H1 (cell line): ENCODE measurements around the gene ACAT2. TPM values are rescaled to one million over a fixed set of nuclear protein-coding genes. Genes with fewer than 3 reads are reported as not detected.

Source experiments
- CTCF ChIA-PET: fragments of 300-600 bp; sonication (Branson Sonifier 250); formaldehyde crosslinking; loops from one replicate; lab custom pipeline; 2021; ENCODE audit not compliant: partially characterized antibody; lab: Charles Lee
- POLR2A ChIA-PET: fragments of 300-600 bp; sonication (Branson Sonifier 250); formaldehyde crosslinking; loops from one replicate; lab custom pipeline; 2021; ENCODE audit warnings: inconsistent platforms; ENCODE audit not compliant: partially characterized antibody; lab: Charles Lee
- DNase-seq, 2 experiments: peaks; one replicate each; pipeline versions ENCODE4 v3.0.0 to v3.0.0-alpha.2; 2010 to 2022; ENCODE audit warnings: low spot score in 2 of 2, low read depth in 1 of 2, mixed read lengths in 1 of 2
- FAIRE-seq: peaks from 2 replicates; lab custom pipeline; 2011; peaks lifted over from hg19 to GRCh38; lab: Jason Lieb, UNC
- H2AFZ ChIP-seq: 2 replicates; pipeline ENCODE4 v1.8.1; 2012; ENCODE audit warnings: low read length, inconsistent platforms
- H2AK5ac ChIP-seq: 2 replicates; pipeline ENCODE4 v1.6.1; 2013; ENCODE audit warnings: low read depth, low read length
- H2BK120ac ChIP-seq: replicated peaks from 2 replicates; pipeline ENCODE3; 2013; ENCODE audit warnings: low read depth, low read length, inconsistent platforms
- H2BK12ac ChIP-seq: 2 replicates; pipeline ENCODE4 v1.6.1; 2013; ENCODE audit warnings: low read depth, low read length
- H2BK15ac ChIP-seq: 2 replicates; pipeline ENCODE4 v1.6.1; 2013; ENCODE audit warnings: low read length
- H2BK20ac ChIP-seq: 2 replicates; pipeline ENCODE4 v1.6.1; 2013; ENCODE audit warnings: low read length
- H2BK5ac ChIP-seq: 2 replicates; pipeline ENCODE4 v1.6.1; 2013; ENCODE audit warnings: low read depth, low read length
- H3K14ac ChIP-seq: 2 replicates; pipeline ENCODE4 v1.6.1; 2013; ENCODE audit warnings: inconsistent platforms; ENCODE audit not compliant: insufficient read length
- H3K18ac ChIP-seq: 2 replicates; pipeline ENCODE4 v1.6.1; 2013; ENCODE audit warnings: low read length; ENCODE audit errors: extremely low read depth
- H3K23ac ChIP-seq: 2 replicates; pipeline ENCODE4 v1.6.1; 2013; ENCODE audit warnings: inconsistent platforms; ENCODE audit not compliant: insufficient read length
- H3K23me2 ChIP-seq: 2 replicates; pipeline ENCODE4 v1.6.1; 2013; ENCODE audit warnings: low read depth, low read length
- H3K27ac ChIP-seq: 2 replicates; pipeline ENCODE4 v1.6.1; 2011; ENCODE audit warnings: low read depth, low read length, inconsistent platforms
- H3K27me3 ChIP-seq, 4 experiments: replicated peaks in 1 of 4; 1 replicate in 1 of 4; 2 replicates in 3 of 4; pipeline versions ENCODE4 v1.6.1 to v1.8.1; 2011 to 2013; ENCODE audit warnings: low read length in 3 of 4, mild to moderate bottlenecking in 3 of 4, inconsistent platforms in 2 of 4, mixed read lengths in 2 of 4, moderate library complexity in 1 of 4; ENCODE audit not compliant: control insufficient read depth in 3 of 4, insufficient read depth in 3 of 4; ENCODE audit errors: extremely low read depth in 1 of 4
- H3K36me3 ChIP-seq, 4 experiments: 2 replicates each; pipeline versions ENCODE4 v1.6.1 to v1.8.1; 2011 to 2013; ENCODE audit warnings: mild to moderate bottlenecking in 4 of 4, low read length in 3 of 4, moderate library complexity in 2 of 4, control low read depth in 1 of 4, inconsistent platforms in 1 of 4; ENCODE audit not compliant: insufficient read depth in 4 of 4, control insufficient read depth in 2 of 4
- H3K4ac ChIP-seq: replicated peaks from 2 replicates; pipeline ENCODE3; 2013; ENCODE audit warnings: low read length, low read depth, mixed read lengths, inconsistent platforms; ENCODE audit not compliant: insufficient read length
- H3K4me1 ChIP-seq, 4 experiments: replicated peaks in 1 of 4; 1 replicate in 1 of 4; 2 replicates in 3 of 4; pipeline versions ENCODE4 v1.6.1 to v1.8.1; 2011 to 2013; ENCODE audit warnings: low read length in 3 of 4, inconsistent platforms in 2 of 4, mixed read lengths in 1 of 4; ENCODE audit not compliant: insufficient read depth in 4 of 4, control insufficient read depth in 3 of 4
- H3K4me2 ChIP-seq, 2 experiments: 2 replicates each; pipeline versions ENCODE4 v1.6.1 to v1.8.1; 2011 to 2013; ENCODE audit warnings: low read depth in 2 of 2, low read length in 2 of 2, control low read depth in 1 of 2, inconsistent platforms in 1 of 2, mild to moderate bottlenecking in 1 of 2; ENCODE audit not compliant: insufficient read depth in 1 of 2
- H3K4me3 ChIP-seq, 4 experiments: fragments of 200-600, 300-600 bp in 1 of 4; sonication (generic), shearing (Covaris generic), sonication (Bioruptor Twin) in 1 of 4; 2 replicates each; pipeline versions ENCODE4 v1.5.1 to v1.8.1; 2011 to 2016; ENCODE audit warnings: low read length in 4 of 4, low read depth in 3 of 4, control low read depth in 2 of 4, inconsistent platforms in 2 of 4, mild to moderate bottlenecking in 2 of 4, mixed read lengths in 1 of 4, moderate library complexity in 1 of 4; ENCODE audit not compliant: insufficient read depth in 2 of 4; ENCODE audit errors: extremely low read depth in 1 of 4
- H3K56ac ChIP-seq: replicated peaks from 2 replicates; pipeline ENCODE3; 2013; ENCODE audit warnings: low read depth, mild to moderate bottlenecking, mixed read lengths, low read length, inconsistent platforms; ENCODE audit not compliant: insufficient read length
- H3K79me1 ChIP-seq: 2 replicates; pipeline ENCODE4 v1.6.1; 2013; ENCODE audit warnings: low read depth, low read length, control low read depth
- H3K79me2 ChIP-seq, 2 experiments: 2 replicates each; pipeline versions ENCODE4 v1.6.1 to v1.8.1; 2012 to 2013; ENCODE audit warnings: low read length in 2 of 2, mild to moderate bottlenecking in 2 of 2, inconsistent platforms in 1 of 2; ENCODE audit not compliant: insufficient read depth in 2 of 2, control insufficient read depth in 1 of 2
- H3K9ac ChIP-seq, 4 experiments: replicated peaks in 1 of 4; 1 replicate in 1 of 4; 2 replicates in 3 of 4; pipeline versions ENCODE4 v1.6.1 to v1.8.1; 2011 to 2013; ENCODE audit warnings: low read depth in 3 of 4, low read length in 3 of 4, control low read depth in 2 of 4, mild to moderate bottlenecking in 2 of 4, moderate library complexity in 2 of 4, inconsistent platforms in 1 of 4; ENCODE audit errors: extremely low read depth in 1 of 4
- H3K9me3 ChIP-seq, 2 experiments: 2 replicates each; pipeline versions ENCODE4 v1.6.1 to v1.8.1; 2012 to 2013; ENCODE audit warnings: mild to moderate bottlenecking in 2 of 2, moderate library complexity in 2 of 2, control low read depth in 1 of 2, inconsistent platforms in 1 of 2, low read depth in 1 of 2, low read length in 1 of 2, mixed read lengths in 1 of 2; ENCODE audit not compliant: insufficient read depth in 2 of 2
- H4K20me1 ChIP-seq, 2 experiments: replicated peaks in 1 of 2; 2 replicates each; pipeline versions ENCODE3 to v1.8.1; 2011 to 2013; ENCODE audit warnings: inconsistent platforms in 2 of 2, low read length in 2 of 2, mild to moderate bottlenecking in 1 of 2; ENCODE audit not compliant: insufficient read depth in 2 of 2, control insufficient read depth in 1 of 2
- H4K5ac ChIP-seq: 2 replicates; pipeline ENCODE4 v1.6.1; 2013; ENCODE audit warnings: low read length, low read depth, mixed read lengths, inconsistent platforms; ENCODE audit not compliant: insufficient read length
- H4K8ac ChIP-seq: 2 replicates; pipeline ENCODE4 v1.8.0; 2013; ENCODE audit warnings: mild to moderate bottlenecking, moderate library complexity, low read length, inconsistent platforms; ENCODE audit not compliant: insufficient read depth; ENCODE audit errors: extremely low read depth
- H4K91ac ChIP-seq: replicated peaks from 2 replicates; pipeline ENCODE3; 2013; ENCODE audit warnings: low read length, mixed read lengths, inconsistent platforms; ENCODE audit not compliant: insufficient read length
- CHD1 ChIP-seq: IDR thresholded peaks from 2 replicates; pipeline ENCODE4 v1.6.1; 2012; ENCODE audit warnings: low read depth, low read length, improper control_type of control experiment
- KDM4A ChIP-seq: IDR thresholded peaks from one replicate; pipeline ENCODE4 v1.7.1; 2012; ENCODE audit warnings: low read depth, mild to moderate bottlenecking, moderate library complexity, low read length, inconsistent platforms; ENCODE audit not compliant: severe bottlenecking
- MAX ChIP-seq: IDR thresholded peaks from 2 replicates; pipeline ENCODE4 v1.6.1; 2012; ENCODE audit warnings: inconsistent platforms
- NANOG ChIP-seq: IDR thresholded peaks from 2 replicates; pipeline ENCODE4 v1.6.1; 2011; ENCODE audit warnings: low read length, low read depth, mild to moderate bottlenecking, inconsistent platforms; ENCODE audit not compliant: insufficient read depth, poor library complexity, severe bottlenecking
- RFX5 ChIP-seq: IDR thresholded peaks from 2 replicates; pipeline ENCODE4 v1.6.1; 2011; ENCODE audit warnings: low read depth, low read length, improper control_type of control experiment, borderline replicate concordance
- RNF2 ChIP-seq: fragments of 200-900, 300-1000 bp; sonication (generic); IDR thresholded peaks from 2 replicates; pipeline ENCODE4 v1.7.1; 2016; ENCODE audit warnings: borderline replicate concordance, low read depth, mild to moderate bottlenecking, antibody characterized with exemption, low read length; ENCODE audit not compliant: poor library complexity, severe bottlenecking; ENCODE audit errors: missing control alignments
- SIN3A ChIP-seq, 2 experiments: IDR thresholded peaks in 1 of 2; conservative IDR thresholded peaks in 1 of 2; 2 replicates each; pipeline ENCODE4 v1.6.1; 2011 to 2012; ENCODE audit warnings: low read length in 2 of 2, improper control_type of control experiment in 1 of 2, low read depth in 1 of 2, mild to moderate bottlenecking in 1 of 2
- SIX5 ChIP-seq: IDR thresholded peaks from 2 replicates; pipeline ENCODE4 v1.6.1; 2011; ENCODE audit warnings: mild to moderate bottlenecking, low read depth, low read length
- WGBS, 2 experiments: shearing (Covaris generic) in 1 of 2; methylation state at CpG; one replicate each; pipeline versions ENCODE4 v1.1.6 to v1.1.7; 2013 to 2015; ENCODE audit warnings: low lambda C conversion rate in 2 of 2, mixed read lengths in 2 of 2, inconsistent platforms in 1 of 2, low coverage in 1 of 2, missing lambda C conversion rate in 1 of 2; ENCODE audit not compliant: insufficient replicate concordance in 2 of 2, insufficient coverage in 1 of 2, insufficient read length in 1 of 2; ENCODE audit errors: extremely low coverage in 1 of 2, missing lambda C conversion rate in 1 of 2; 5-methylcytosine and 5-hydroxymethylcytosine counted together
- polyA plus RNA-seq, 7 experiments: library from polyadenylated mRNA; depleted of rRNA in 3 of 7; stranded (reverse) in 5 of 7; unstranded in 2 of 7; fragments of >200 nt in 5 of 7; fragments of 200-250 nt in 2 of 7; gene quantifications; 1 replicate in 5 of 7; 2 replicates in 1 of 7; 4 replicates in 1 of 7; pipeline versions ENCODE4 v1.2.1 to v1.2.3, GENCODE V29; 2011 to 2013; ENCODE audit warnings: missing spikeins in 2 of 7, mixed read lengths in 2 of 7
- total RNA-seq: library from RNA; stranded (reverse); fragmentation: NEBNext Ultra II Directional; extraction: Animal tissue kit (Norgen Biotek cat#: 25700); gene quantifications from 2 replicates; pipeline ENCODE4 v1.2.1, GENCODE V29; 2021

Gene ACAT2
- total and polyA plus RNA-seq, 2 of the 8 experiments (the other 6 are each of a cell fraction or from before 2014, with no cell fraction given) = 61.6 to 166 TPM

- Histone ChIP-seq H3K14ac (no peak overlapping the region), H3K4ac (no peak overlapping the region), H2AFZ (no peak overlapping the region), H3K56ac (no peak overlapping the region), H3K18ac (no peak overlapping the region), H2BK5ac (no peak overlapping the region), H3K9ac (no peak overlapping the region), H3K9me3 (no peaks in the 10 kb centered on the region), H3K23ac (no peak overlapping the region), H2BK12ac (no peak overlapping the region), H2AK5ac (no peak overlapping the region), H4K8ac (no peak overlapping the region), H4K5ac (no peak overlapping the region), H2BK15ac (no peak overlapping the region), H3K4me1 (no peaks in the 10 kb centered on the region), H3K27ac (no peak overlapping the region), H2BK120ac (no peak overlapping the region), H3K27me3 (no peaks in the 10 kb centered on the region), H3K79me2 (no peaks in the 10 kb centered on the region), H3K23me2 (no peaks in the 10 kb centered on the region), H3K4me3 (no peak overlapping the region), H3K79me1 (no peaks in the 10 kb centered on the region), H3K4me2 (no peak overlapping the region), H2BK20ac (no peak overlapping the region), H3K36me3 (peaks cover 11 to 90% (median 67%) of the 10 kb centered on the region in 4 experiments), H4K20me1 (peaks cover 2 to 4% of the 10 kb centered on the region in 2 experiments), H4K91ac (no peak overlapping the region)
- no peak for DNase-seq
- no peak for TF ChIP-seq MAX
- TF ChIP-seq KDM4A = no peak
- TF ChIP-seq SIX5 = no peak
- TF ChIP-seq RFX5 = no peak
- TF ChIP-seq RNF2 = no peak
- TF ChIP-seq CHD1 = no peak
- TF ChIP-seq SIN3A (conservative IDR thresholded peaks at IDR 0.05 in 1 of 2, IDR thresholded peaks at IDR 0.05 in 1 of 2; ENCODE audit: low read depth in 1 of 2, low read length in 2 of 2) = no peak
- TF ChIP-seq NANOG = no peak
- no peak for FAIRE-seq
- ChIA-PET CTCF (interaction anchor here (0.7 to 1.1 kb wide), 3 partner anchors 15 to 81 kb away, joined by 3 to 4 read pairs (median 3); no protein-coding TSS in a partner anchor), POLR2A (interaction anchor here (0.8 to 3.0 kb wide), 7 partner anchors 10 to 50 kb away, joined by 3 to 15 read pairs (median 5); partner anchors contain the start of genes ACAT2, MRPL18, TCP1 and WTAP)
- 0% methylated on average over 1 of the region's 1 CpG; no CpG with 5 or more reads in 1 of the 2 experiments for WGBS, 2 experiments
Observed at GRCh38 chr6:159772196-159772595, 10.4 kb downstream of the ACAT2 start.
